Left renal pelvis (tissue), 4 donors: Measurements from ENCODE around the gene CRIP1. TPM values are rescaled to one million over a fixed set of nuclear protein-coding genes. Genes with fewer than 3 reads are reported as not detected.

Experiments
- DNase-seq, 4 donors: peaks; one replicate each; pipeline ENCODE4 v3.0.0-alpha.2; 2013; ENCODE audit warnings: low read depth in 4 of 4, low spot score in 3 of 4
- polyA plus RNA-seq, 4 donors: library from polyadenylated mRNA; unstranded; fragments of 120-200 nt; gene quantifications; one replicate each; pipeline ENCODE4 v1.2.1, GENCODE V29; 2013; ENCODE audit not compliant: insufficient read length in 4 of 4

Gene CRIP1
- polyA plus RNA-seq, 4 donors: 32.8 to 36.0 (median 35.1) TPM

- DNase-seq: no peak
These were observed 7.1 kb upstream of the CRIP1 start for GRCh38 chr14:105479431-105480158.

DNA sequence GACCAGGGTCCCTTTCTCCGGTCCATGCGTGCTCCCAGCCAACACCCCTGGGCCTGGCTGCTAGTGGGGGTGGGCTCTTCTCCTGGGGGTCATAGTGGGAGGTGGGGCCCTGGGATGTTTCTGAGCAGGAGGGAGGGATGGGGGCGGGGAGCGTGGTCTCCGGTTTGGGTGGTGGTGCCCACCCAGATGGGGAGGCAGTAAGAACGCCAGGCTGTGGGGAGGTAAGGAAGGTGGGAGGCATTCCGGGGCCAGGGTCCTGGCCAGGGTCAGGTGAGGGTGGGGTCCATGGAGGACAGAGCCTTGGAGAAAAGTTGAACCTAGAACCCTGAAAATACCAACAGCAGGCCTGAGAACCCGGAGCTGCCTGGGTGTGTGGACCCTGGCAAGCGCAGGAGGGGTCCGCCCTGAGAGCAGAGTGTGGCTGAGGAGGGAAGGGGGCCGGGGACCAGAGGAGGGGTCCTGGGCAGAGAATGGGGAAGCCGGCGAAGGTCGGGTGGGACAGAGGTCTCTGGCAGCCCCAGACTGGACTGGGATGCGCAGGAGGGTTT, 6.4 kb upstream of the CRIP1 start:
- no peak for DNase-seq

DNA sequence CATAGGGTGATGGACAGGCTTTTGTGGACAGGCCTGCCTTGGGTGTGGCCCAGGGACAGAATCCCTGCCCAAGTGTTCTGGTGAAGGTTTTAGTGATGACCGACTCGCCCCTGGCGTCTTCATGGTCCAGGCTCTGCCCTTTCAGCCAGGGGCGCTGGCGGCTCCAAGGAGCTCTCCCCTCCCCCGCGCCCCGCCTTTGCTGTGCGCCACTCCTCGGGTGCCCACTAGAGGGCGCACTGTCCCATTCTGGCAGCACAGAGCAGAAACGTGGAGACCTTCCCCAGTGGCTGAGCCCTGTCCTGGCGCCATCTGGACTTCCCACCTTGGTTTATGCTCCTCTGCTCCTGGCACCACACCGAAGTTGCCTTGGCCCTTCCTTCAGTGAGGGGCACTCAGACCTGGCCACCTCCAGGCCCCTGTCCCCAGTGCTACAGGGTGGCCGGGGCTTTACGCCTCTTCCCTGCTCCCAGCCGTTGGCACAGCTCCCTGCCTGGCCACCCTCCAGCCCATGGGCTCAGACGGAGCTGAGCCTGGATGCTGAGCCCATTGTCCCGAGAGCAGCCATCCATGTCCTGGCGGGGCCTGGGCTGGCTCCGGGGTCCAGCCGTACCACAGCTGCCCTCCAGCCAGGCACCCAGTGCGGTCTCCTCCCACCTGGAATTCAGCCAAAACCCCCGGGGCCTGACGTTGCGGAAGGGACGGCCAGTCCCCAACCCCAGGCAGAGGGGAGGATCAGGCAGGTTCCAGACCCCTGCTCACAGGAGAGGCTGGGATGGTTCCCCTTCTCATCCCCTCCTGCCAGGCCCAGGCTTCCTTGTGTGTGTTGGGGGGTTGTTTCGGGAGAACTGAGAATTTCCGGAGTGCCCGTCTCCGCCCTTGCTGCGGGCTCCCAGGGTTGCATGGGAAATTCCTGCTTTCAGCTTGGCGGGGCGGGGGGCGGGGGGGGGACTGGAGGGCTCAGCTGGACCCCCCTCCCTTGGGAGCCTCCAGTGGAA, 5.6 kb upstream of the CRIP1 start:
- peak; percentile 82 to 88 (median 84) for DNase-seq

- peak; percentile 83 to 94 (median 89) for DNase-seq
These were observed 4.7 kb upstream of the CRIP1 start for GRCh38 chr14:105481886-105482457.

GRCh38 chr14:105482486-105483110, 4.1 kb upstream of the CRIP1 start:
- no peak for DNase-seq

- DNase-seq: no peak
These were observed 3.2 kb upstream of the CRIP1 start for GRCh38 chr14:105483300-105484068.

GRCh38 chr14:105484069-105484996, 2.4 kb upstream of the CRIP1 start:
- DNase-seq: no peak

DNA sequence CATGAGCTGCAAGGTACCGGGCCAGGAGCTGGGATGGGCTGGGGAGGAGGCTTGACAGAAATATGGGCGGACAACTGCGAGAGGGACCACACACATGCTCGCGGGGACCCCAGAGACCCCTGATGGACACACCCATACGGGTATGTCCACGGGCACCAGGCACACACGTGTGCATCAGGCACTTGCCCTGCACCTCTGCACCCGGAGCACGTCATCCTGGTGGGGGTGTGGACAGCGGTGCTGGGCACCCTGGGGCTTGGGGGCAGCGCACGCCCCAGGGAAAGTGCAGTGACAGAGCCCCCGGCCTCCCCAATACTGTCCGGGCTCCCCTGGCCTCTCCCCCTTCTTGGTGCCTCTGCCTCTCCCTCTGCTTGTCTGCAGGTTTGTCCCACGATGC, 1.7 kb upstream of the CRIP1 start:
- no peak for DNase-seq

DNA sequence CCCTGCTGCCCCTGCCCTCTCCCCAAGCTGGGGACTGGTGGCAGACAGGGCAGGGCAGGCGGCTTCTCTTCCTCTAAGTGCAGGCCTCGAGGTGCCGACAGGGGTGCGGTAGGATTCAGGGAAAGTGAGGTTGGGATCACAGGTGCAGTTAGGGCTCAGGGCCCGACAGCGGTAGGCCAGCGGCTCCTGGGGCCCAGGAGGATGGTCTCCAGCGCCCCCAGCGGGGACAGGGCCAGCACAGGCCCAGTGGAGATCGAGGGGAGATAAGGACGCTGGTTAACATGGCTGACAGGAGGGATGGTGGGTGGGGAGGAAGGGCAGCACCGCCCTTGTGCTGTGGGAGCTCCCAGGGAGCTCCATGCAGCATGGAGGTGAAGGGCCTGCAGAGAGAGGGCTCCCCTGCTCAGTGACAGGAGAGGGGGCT, 935 bp upstream of the CRIP1 start:
- DNase-seq: no peak

DNA sequence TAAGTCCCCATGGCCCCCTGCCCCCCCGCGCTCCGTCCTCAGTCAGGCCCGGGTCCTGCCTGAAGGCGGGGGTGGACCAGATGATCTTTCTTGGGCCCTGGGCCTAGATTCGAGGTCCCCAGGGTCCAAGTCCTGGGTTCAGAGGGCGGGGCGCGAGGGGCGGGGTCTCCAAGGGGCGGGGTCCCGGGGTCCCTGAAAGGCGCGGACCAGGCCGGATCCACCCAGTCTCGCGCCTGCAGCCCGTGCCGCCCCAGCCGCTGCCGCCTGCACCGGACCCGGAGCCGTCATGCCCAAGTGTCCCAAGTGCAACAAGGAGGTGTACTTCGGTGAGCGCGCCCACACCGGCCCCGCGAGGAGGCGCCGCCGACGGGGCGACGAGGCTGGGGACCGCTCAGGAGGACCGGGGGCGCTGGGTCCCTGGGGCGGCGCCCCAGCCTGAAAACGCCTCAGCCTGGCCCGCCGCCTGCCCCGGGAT, 325 bp downstream of the CRIP1 start:
- DNase-seq: no peak

- no peak for DNase-seq
These were observed 831 bp downstream of the CRIP1 start for GRCh38 chr14:105487449-105487985.

GRCh38 chr14:105487986-105488777, 1.5 kb downstream of the CRIP1 start:
- no peak for DNase-seq

GRCh38 chr14:105488781-105489541, 2.3 kb downstream of the CRIP1 start:
- no peak for DNase-seq

- peak; percentile 82 to 86 (median 84) for DNase-seq
These were observed 3.0 kb downstream of the CRIP1 start for GRCh38 chr14:105489542-105490266.

GRCh38 chr14:105490267-105490571, 3.5 kb downstream of the CRIP1 start:
- no peak for DNase-seq
